ENCODE measurements around the gene USP48. TPM values are rescaled to one million over a fixed set of nuclear protein-coding genes. Genes with fewer than 3 reads are reported as not detected.

Gene USP48
- total RNA-seq, 3 donors from 2014 or later: 39.1 to 70.6 (median 52.2) TPM

DNA sequence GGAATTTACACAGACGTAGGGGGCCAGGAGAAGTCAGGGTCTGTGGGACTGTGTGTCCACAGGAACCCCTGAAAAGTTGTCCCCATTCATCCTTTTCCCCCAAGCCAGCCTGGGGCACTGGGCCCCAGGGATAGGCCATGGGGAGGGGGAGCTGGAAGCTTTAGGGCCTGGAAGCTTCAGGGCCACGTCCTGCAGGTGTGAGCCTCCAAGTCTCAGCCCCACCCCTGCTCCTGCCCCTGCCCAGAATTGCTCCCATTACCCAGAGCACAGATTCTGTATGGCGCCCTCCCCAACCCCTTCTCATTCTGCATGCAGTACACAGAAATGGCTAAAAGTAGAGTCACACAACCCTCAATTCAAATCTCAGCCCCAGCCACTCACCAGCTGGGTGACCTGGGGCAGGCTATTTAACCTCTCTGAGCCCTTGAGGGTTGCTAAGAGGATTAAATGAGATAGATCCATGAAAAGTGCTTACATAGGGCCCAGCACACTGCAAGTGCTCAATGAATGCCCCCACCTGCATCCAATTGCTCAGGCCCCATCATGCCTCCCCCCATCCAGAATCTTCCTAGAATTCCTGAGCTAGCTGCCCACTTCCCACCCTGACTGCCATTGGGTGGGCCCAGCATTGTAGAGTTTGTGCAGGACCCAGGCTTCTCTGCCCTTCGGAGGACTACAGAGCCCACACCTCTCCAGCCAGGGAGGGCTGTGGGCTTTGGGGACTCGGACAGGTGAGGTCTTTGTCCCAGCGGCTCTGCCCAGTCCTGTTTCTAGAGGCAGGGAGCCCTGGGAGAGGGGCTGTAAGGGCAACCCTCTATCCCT is 120.3 kb downstream of the USP48 start:
- intact Hi-C loops (cut with DNase I, micrococcal nuclease): no loop called here
- peaks cover 5% of the 10 kb centered on the region for H3K4me1 ChIP-seq (ENCODE audit: low read depth)
- peak in 1 of 3 donors; percentile 16 for DNase-seq
- no peak for ATAC-seq
- TF ChIP-seq, protein P1, sequence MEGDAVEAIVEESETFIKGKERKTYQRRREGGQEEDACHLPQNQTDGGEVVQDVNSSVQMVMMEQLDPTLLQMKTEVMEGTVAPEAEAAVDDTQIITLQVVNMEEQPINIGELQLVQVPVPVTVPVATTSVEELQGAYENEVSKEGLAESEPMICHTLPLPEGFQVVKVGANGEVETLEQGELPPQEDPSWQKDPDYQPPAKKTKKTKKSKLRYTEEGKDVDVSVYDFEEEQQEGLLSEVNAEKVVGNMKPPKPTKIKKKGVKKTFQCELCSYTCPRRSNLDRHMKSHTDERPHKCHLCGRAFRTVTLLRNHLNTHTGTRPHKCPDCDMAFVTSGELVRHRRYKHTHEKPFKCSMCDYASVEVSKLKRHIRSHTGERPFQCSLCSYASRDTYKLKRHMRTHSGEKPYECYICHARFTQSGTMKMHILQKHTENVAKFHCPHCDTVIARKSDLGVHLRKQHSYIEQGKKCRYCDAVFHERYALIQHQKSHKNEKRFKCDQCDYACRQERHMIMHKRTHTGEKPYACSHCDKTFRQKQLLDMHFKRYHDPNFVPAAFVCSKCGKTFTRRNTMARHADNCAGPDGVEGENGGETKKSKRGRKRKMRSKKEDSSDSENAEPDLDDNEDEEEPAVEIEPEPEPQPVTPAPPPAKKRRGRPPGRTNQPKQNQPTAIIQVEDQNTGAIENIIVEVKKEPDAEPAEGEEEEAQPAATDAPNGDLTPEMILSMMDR (IDR thresholded peaks at IDR 0.05): no peak
- no peaks in the 10 kb centered on the region for H3K36me3 ChIP-seq (ENCODE audit: low read depth)
- no peaks in the 10 kb centered on the region for H3K9me3 ChIP-seq
- no peak overlapping the region for H3K4me3 ChIP-seq

DNA sequence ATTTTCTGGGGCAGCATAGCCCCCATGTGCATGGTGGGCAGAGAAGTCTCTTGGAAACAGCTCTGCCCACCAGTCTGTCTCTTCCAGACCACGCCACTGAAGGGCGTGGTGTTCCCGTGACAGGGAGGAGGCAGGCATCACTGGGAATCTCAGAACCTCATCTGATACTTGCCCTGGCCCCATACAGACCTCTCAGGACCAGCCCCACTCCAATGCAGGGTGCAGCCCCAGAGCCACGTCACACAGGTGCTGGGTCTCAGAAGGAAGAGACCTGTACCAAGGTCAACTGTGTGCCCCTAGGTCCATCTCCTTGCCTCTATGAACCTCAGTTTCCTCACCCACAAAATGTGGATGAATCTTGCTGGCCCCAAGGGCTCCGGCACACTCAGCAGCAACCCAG is 121.1 kb downstream of the USP48 start:
- intact Hi-C loops (cut with DNase I, micrococcal nuclease): no loop called here
- DNase-seq (peak in 1 of 3 donors; percentile 8), ATAC-seq (no peak)
- TF ChIP-seq, protein P1 (IDR thresholded peaks at IDR 0.05): no peak
- no peaks in the 10 kb centered on the region for H3K9me3 ChIP-seq
- H3K36me3 ChIP-seq (ENCODE audit: low read depth): no peaks in the 10 kb centered on the region
- H3K4me1 ChIP-seq (ENCODE audit: low read depth): peaks cover 5% of the 10 kb centered on the region
- no peak overlapping the region for H3K4me3 ChIP-seq

DNA sequence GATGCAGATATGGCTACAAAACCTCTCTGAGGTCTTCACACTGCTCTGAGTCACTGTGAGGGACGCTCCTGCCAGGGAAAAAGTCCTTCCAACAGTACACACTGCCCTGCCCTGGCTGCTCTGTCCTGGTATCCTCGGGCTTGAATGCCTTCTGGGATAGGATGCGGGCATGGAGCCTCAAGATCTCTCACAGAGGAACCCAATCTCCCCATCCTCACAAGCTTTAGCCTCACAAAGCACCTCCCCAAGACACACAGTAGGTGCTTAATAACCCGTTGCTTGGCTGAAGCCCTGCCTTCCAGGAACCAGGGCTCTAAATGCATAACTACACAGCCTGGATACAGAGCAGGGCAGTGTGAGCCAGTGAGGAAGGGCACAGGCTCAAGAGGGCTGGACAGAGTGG is 123.0 kb downstream of the USP48 start:
- intact Hi-C loops (cut with DNase I, micrococcal nuclease): loop anchor here (2.0 to 10.0 kb wide), 2 partner anchors 73 to 145 kb away; no protein-coding TSS in a partner anchor
- DNase-seq (no peak), ATAC-seq (no peak)
- Histone ChIP-seq H3K4me1 (ENCODE audit: low read depth) (peaks cover 5% of the 10 kb centered on the region), H3K4me3 (no peak overlapping the region), H3K9me3 (no peaks in the 10 kb centered on the region), H3K36me3 (ENCODE audit: low read depth) (no peaks in the 10 kb centered on the region)
- TF ChIP-seq, protein P1 (IDR thresholded peaks at IDR 0.05): no peak

DNA sequence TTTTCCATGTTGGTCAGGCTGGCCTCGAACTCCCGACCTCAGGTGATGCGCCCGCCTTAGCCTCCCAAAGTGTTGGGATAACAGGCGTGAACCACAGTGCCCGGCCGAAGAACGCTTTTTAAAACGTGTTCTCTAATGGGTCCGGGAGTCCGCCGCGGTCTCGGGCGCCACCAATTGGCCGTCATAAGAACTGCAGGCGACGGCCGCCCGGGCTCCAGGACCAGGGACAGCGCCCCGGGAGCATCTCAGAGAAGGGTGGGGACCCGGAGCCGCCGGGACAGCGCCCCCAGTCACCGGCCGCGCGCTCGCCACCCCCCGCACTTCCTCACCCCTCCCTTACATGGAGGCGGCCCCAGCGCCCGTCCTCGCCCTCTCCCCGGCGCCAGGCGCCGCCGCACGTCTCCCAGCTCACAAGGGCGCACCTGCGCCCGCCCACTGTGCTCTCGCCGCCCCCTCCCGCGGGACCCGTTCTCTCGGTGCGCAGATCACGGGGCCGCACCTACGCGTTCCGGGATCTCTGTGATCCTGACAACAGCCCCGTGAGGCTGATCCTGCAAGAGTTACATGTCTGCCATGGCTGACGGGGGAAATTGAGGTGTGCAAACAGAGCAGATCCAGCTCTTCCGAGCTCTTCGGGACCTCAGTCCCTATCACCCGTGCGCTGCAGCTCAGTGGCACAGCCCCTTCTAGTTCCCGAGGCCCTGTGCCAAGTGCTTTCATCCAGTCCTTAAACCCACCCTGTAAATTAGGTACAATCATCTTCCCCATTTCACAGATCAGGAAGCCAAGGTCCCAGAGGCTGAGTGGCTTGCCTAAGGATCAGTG is 123.6 kb downstream of the USP48 start:
- H3K4me1 ChIP-seq (ENCODE audit: low read depth): peaks cover 5% of the 10 kb centered on the region
- H3K4me3 ChIP-seq: no peak overlapping the region
- ATAC-seq (peak; percentile 95), DNase-seq (peak; percentile 75 to 85 (median 75))
- no peaks in the 10 kb centered on the region for H3K36me3 ChIP-seq (ENCODE audit: low read depth)
- TF ChIP-seq, protein P1 (IDR thresholded peaks at IDR 0.05): peak; percentile 98
- H3K9me3 ChIP-seq: no peaks in the 10 kb centered on the region
- intact Hi-C loops (cut with DNase I, micrococcal nuclease): loop anchor here (2.0 to 10.0 kb wide), 2 partner anchors 73 to 145 kb away; no protein-coding TSS in a partner anchor

DNA sequence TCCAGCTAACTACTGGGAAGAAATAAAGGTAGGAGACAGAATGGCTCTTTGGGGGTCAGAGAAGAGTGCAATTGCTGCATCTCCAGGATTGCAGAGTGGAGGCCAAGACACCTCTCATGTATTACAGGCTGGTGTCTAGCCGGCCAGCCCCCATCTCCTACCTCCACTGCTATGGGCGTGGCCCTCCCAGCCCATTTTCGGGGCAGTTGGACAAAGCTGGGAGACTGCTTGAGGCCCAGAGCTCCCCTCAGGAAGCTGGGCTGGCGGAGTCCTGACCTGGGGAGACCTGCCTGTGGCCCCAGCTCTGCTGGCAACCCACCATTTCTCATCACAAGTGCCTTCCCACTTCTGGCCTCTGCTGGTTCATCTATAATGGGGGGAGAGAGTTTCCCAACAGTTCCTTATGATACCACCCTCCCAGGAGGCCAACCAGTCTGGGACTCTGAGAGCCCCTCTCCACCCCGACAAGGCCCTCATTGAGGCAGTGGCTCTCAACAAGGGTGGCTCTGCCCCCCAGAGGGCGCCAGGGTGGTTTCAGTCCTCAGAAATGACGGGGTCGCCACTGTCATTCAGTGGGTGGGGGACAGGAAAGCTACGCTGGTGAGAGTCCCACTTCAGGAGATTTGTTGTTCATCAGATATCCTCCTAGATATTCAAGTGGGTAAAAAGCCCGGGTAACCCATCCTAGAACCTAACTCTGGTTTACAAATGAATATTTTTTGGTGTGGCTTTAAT is 125.3 kb downstream of the USP48 start:
- DNase-seq (peak in 1 of 3 donors; percentile 21), ATAC-seq (no peak)

More for the DNA sequence above, 125.3 kb downstream of the USP48 start:
- intact Hi-C loops (cut with DNase I, micrococcal nuclease): loop anchor here (2.0 to 10.0 kb wide), 2 partner anchors 71 to 143 kb away; no protein-coding TSS in a partner anchor
- Histone ChIP-seq H3K4me1 (ENCODE audit: low read depth) (peaks cover 5% of the 10 kb centered on the region), H3K9me3 (no peaks in the 10 kb centered on the region), H3K4me3 (no peak overlapping the region), H3K36me3 (ENCODE audit: low read depth) (no peaks in the 10 kb centered on the region)
- TF ChIP-seq, protein P1 (IDR thresholded peaks at IDR 0.05): no peak
